GM12878 (cell line): ENCODE results near the gene DBI. TPM values are rescaled to one million over a fixed set of nuclear protein-coding genes. Genes with fewer than 3 reads are reported as not detected.

Source experiments
- ATAC-seq: fragments of 200-7000 bp; cut with Tn5 transposase; 3 replicates; pipeline ENCODE4 v1.9.1; 2020; ENCODE audit warnings: mild to moderate bottlenecking, moderate library complexity
- BruUV-seq: library from RNA; stranded (reverse); fragments of 400-500 nt; replicated peaks from 2 replicates; lab custom pipeline; 2021; lab: Mats Ljungman, UMichigan
- CTCF ChIA-PET: fragments of 300-600 bp; sonication (Branson Sonifier 250); formaldehyde crosslinking; extraction: SDS; loops from one replicate; lab custom pipeline; 2021; ENCODE audit warnings: inconsistent platforms; lab: Yijun Ruan, JAX
- POLR2A ChIA-PET: fragments of 350-600 bp; formaldehyde crosslinking; extraction: SDS; loops from one replicate; lab custom pipeline; 2021; ENCODE audit warnings: inconsistent platforms; lab: Charles Lee
- RAD21 ChIA-PET: fragments of 300-600 bp; sonication (Branson Sonifier 250); formaldehyde crosslinking; loops from one replicate; lab custom pipeline; 2023; ENCODE audit warnings: antibody characterized with exemption; ENCODE audit not compliant: unreplicated experiment; lab: Charles Lee
- SMC1A ChIA-PET: fragments of 300-600 bp; sonication (Branson Sonifier 250); formaldehyde crosslinking; loops from one replicate; lab custom pipeline; 2023; ENCODE audit not compliant: unreplicated experiment, uncharacterized antibody; lab: Charles Lee
- DNase-seq: peaks from one replicate; pipeline ENCODE4 v3.0.0-alpha.2; 2011; ENCODE audit warnings: low read depth, low spot score
- FAIRE-seq: peaks from 3 replicates; lab custom pipeline; 2011; peaks lifted over from hg19 to GRCh38; lab: Jason Lieb, UNC
- H2AFZ ChIP-seq: 2 replicates; pipeline ENCODE4 v1.6.0; 2011; ENCODE audit warnings: low read depth, low read length, control low read depth; ENCODE audit not compliant: control insufficient read depth
- H3K27ac ChIP-seq: 2 replicates; pipeline ENCODE4 v1.5.1; 2011; ENCODE audit warnings: control low read depth; ENCODE audit not compliant: control insufficient read depth, insufficient read depth
- H3K27me3 ChIP-seq, 2 experiments: replicated peaks in 1 of 2; 2 replicates each; pipeline versions ENCODE4 v1.6.0 to v1.6.1; 2011; ENCODE audit warnings: low read length in 1 of 2; ENCODE audit not compliant: control insufficient read depth in 2 of 2, insufficient read depth in 2 of 2
- H3K36me3 ChIP-seq, 2 experiments: 2 replicates each; pipeline ENCODE4 v1.5.1; 2011; ENCODE audit warnings: low read length in 1 of 2; ENCODE audit not compliant: control insufficient read depth in 2 of 2, insufficient read depth in 2 of 2
- H3K4me1 ChIP-seq: 2 replicates; pipeline ENCODE4 v1.6.1; 2011; ENCODE audit warnings: mild to moderate bottlenecking, low read length, moderate library complexity, mixed read lengths; ENCODE audit not compliant: control insufficient read depth, insufficient read depth
- H3K4me2 ChIP-seq: 2 replicates; pipeline ENCODE4 v1.6.0; 2011; ENCODE audit warnings: control low read depth; ENCODE audit not compliant: control insufficient read depth, insufficient read depth
- H3K4me3 ChIP-seq: fragments of 200-600 bp; sonication (generic); 2 replicates; pipeline ENCODE4 v1.5.1; 2016
- H3K79me2 ChIP-seq: 2 replicates; pipeline ENCODE4 v1.6.0; 2011; ENCODE audit warnings: low read length; ENCODE audit not compliant: control insufficient read depth, insufficient read depth
- H3K9ac ChIP-seq: 2 replicates; pipeline ENCODE4 v1.8.0; 2011; ENCODE audit warnings: low read length, control low read depth, mixed read lengths; ENCODE audit not compliant: control insufficient read depth, insufficient read depth
- H3K9me3 ChIP-seq: replicated peaks from 3 replicates; pipeline ENCODE4 v1.5.1; 2011; ENCODE audit warnings: mild to moderate bottlenecking, low read length; ENCODE audit not compliant: control insufficient read depth, insufficient read depth
- H4K20me1 ChIP-seq: 2 replicates; pipeline ENCODE4 v1.6.0; 2011; ENCODE audit not compliant: control insufficient read depth, insufficient read depth
- ASH2L ChIP-seq: fragments of 300-600, 200-600 bp; sonication (generic); IDR thresholded peaks from 2 replicates; pipeline ENCODE4 v1.6.1; 2017; ENCODE audit warnings: low read depth, mild to moderate bottlenecking, borderline replicate concordance
- ATF7 ChIP-seq: fragments of 450-650 bp; IDR thresholded peaks from 2 replicates; pipeline ENCODE4 v1.6.1; 2016; ENCODE audit warnings: low read depth, mild to moderate bottlenecking
- BHLHE40 ChIP-seq, 2 experiments: fragments of 450-650 bp in 1 of 2; IDR thresholded peaks; 2 replicates each; pipeline ENCODE4 v1.6.1; 2011 to 2017; ENCODE audit warnings: low read depth in 2 of 2, borderline replicate concordance in 1 of 2, improper control_type of control experiment in 1 of 2, low read length in 1 of 2, mild to moderate bottlenecking in 1 of 2
- BMI1 ChIP-seq: fragments of 450-650 bp; IDR thresholded peaks from 2 replicates; pipeline ENCODE4 v1.6.1; 2016; ENCODE audit warnings: mild to moderate bottlenecking, moderate library complexity, borderline replicate concordance
- CBX3 ChIP-seq: fragments of 200-600 bp; sonication (generic); IDR thresholded peaks from 2 replicates; pipeline ENCODE4 v1.6.1; 2016; ENCODE audit warnings: low read depth, borderline replicate concordance
- FOXM1 ChIP-seq: IDR thresholded peaks from 2 replicates; pipeline ENCODE4 v1.6.1; 2012; ENCODE audit warnings: low read depth, mild to moderate bottlenecking, inconsistent platforms, low read length, moderate library complexity
- GABPA ChIP-seq: IDR thresholded peaks from 2 replicates; pipeline ENCODE4 v1.6.1; 2014; ENCODE audit warnings: antibody characterized with exemption, low read depth, mild to moderate bottlenecking, inconsistent platforms
- IRF3 ChIP-seq: fragments of 450-650 bp; IDR thresholded peaks from 2 replicates; pipeline ENCODE4 v1.6.1; 2014; ENCODE audit warnings: mild to moderate bottlenecking
- PAX5 ChIP-seq: IDR thresholded peaks from 2 replicates; pipeline ENCODE4 v1.6.1; 2011; ENCODE audit warnings: low read depth, low read length, borderline replicate concordance
- SMAD1 ChIP-seq: fragments of 450-650 bp; IDR thresholded peaks from 2 replicates; pipeline ENCODE4 v1.6.1; 2018; ENCODE audit warnings: mild to moderate bottlenecking, low read depth; ENCODE audit not compliant: partially characterized antibody
- SP1 ChIP-seq: IDR thresholded peaks from one replicate; pipeline ENCODE4 v1.6.1; 2011; ENCODE audit warnings: low read depth, low read length
- ZNF217 ChIP-seq: fragments of 450-650 bp; IDR thresholded peaks from 2 replicates; pipeline ENCODE4 v1.6.1; 2017; ENCODE audit warnings: antibody characterized with exemption, mild to moderate bottlenecking
- ZNF592 ChIP-seq: fragments of 450-650 bp; IDR thresholded peaks from 2 replicates; pipeline ENCODE4 v1.6.1; 2017; ENCODE audit warnings: mild to moderate bottlenecking, moderate library complexity
- ZSCAN29 ChIP-seq: fragments of 450-650 bp; IDR thresholded peaks from 2 replicates; pipeline ENCODE4 v1.6.1; 2017; ENCODE audit warnings: mild to moderate bottlenecking, moderate library complexity
- WGBS: methylation state at CpG from one replicate; pipeline ENCODE4 v1.1.6; 2016; ENCODE audit warnings: low lambda C conversion rate; ENCODE audit not compliant: insufficient replicate concordance, insufficient coverage; ENCODE audit errors: missing lambda C conversion rate; 5-methylcytosine and 5-hydroxymethylcytosine counted together
- in situ Hi-C: fragments of 300-500 bp; cut with MboI; formaldehyde crosslinking; loops from 9 replicates; pipeline ENCODE4 v1.14.3; 2018; ENCODE audit warnings: mixed read lengths
- intact Hi-C: fragments of 100-400 bp; cut with micrococcal nuclease; formaldehyde crosslinking; loops from one replicate; pipeline ENCODE4 v1.14.2; 2022; ENCODE audit not compliant: unreplicated experiment
- polyA plus RNA-seq, 11 experiments: library from polyadenylated mRNA; depleted of rRNA in 4 of 11; unstranded in 6 of 11; stranded (reverse) in 5 of 11; fragments of >200 nt; fragmentation: Nextera tagmentation in 4 of 11; fragmentation: Illumina TruSeq in 1 of 11; extraction: Ambion mirVana in 4 of 11; extraction: Trizol in 1 of 11; gene quantifications; 1 replicate in 1 of 11; 2 replicates in 10 of 11; pipeline versions ENCODE4 v1.2.1 to v1.2.3, GENCODE V29; 2011 to 2016; ENCODE audit warnings: inconsistent platforms in 2 of 11, missing spikeins in 2 of 11, low read depth in 1 of 11
- total RNA-seq, 4 experiments: library from RNA; depleted of rRNA in 3 of 4; stranded (reverse); fragments of >200 nt in 3 of 4; fragmentation: Illumina TruSeq in 1 of 4; extraction: Trizol in 1 of 4; gene quantifications; 2 replicates each; pipeline versions ENCODE4 v1.2.1 to v1.2.3, GENCODE V29; 2013 to 2021

Gene DBI
- total and polyA plus RNA-seq, 10 of the 15 experiments (the other 5 are each of a cell fraction or from before 2014, with no cell fraction given) = 248 to 2,567 (median 943) TPM

GRCh38 chr2:119408221-119408619, 41.4 kb downstream of the DBI start:
- no peaks in the 10 kb centered on the region for H3K36me3 ChIP-seq
- no peak overlapping the region for H3K9ac ChIP-seq
- CTCF ChIA-PET = interaction anchor here (0.7 to 10.3 kb wide), 8 partner anchors 17 to 79 kb away, joined by 3 to 187 read pairs (median 4); no protein-coding TSS in a partner anchor
- no peaks in the 10 kb centered on the region for H3K4me1 ChIP-seq
- in situ Hi-C loops = no loop called here
- peak; percentile 39 for ATAC-seq
- POLR2A ChIA-PET = no interaction called here
- no peak overlapping the region for H3K27ac ChIP-seq
- SMC1A ChIA-PET = interaction anchor here (0.6 to 4.6 kb wide), 3 partner anchors 43 to 523 kb away, joined by 3 to 62 read pairs (median 5); no protein-coding TSS in a partner anchor
- no peak for FAIRE-seq
- no peak overlapping the region for H3K4me2 ChIP-seq
- H2AFZ ChIP-seq = no peak overlapping the region
- RAD21 ChIA-PET = interaction anchor here (1.1 to 7.3 kb wide), 3 partner anchors 28 to 233 kb away, joined by 3 to 75 read pairs (median 5); no protein-coding TSS in a partner anchor
- intact Hi-C loops = loop anchor here (2.0 to 5.0 kb wide), 2 partner anchors 234 to 253 kb away; no protein-coding TSS in a partner anchor
- H3K27me3 ChIP-seq = no peaks in the 10 kb centered on the region
- H4K20me1 ChIP-seq = no peaks in the 10 kb centered on the region
- no peaks in the 10 kb centered on the region for H3K79me2 ChIP-seq
- no peak overlapping the region for H3K4me3 ChIP-seq
- no TSS peak for BruUV-seq
- no peak for DNase-seq
- H3K9me3 ChIP-seq = no peaks in the 10 kb centered on the region
- TF ChIP-seq SP1 = no peak
- TF ChIP-seq BHLHE40 (IDR thresholded peaks at IDR 0.05; ENCODE audit: borderline replicate concordance in 1 of 2, low read depth in 2 of 2, low read length in 1 of 2) = no peak
- no peak for TF ChIP-seq ASH2L
- TF ChIP-seq BMI1 = no peak
- no peak for TF ChIP-seq ZNF217
- TF ChIP-seq ZSCAN29 = no peak
- no peak for TF ChIP-seq IRF3
- no peak for TF ChIP-seq ZNF592
- TF ChIP-seq CBX3 = no peak
- no peak for TF ChIP-seq ATF7
- no peak for TF ChIP-seq SMAD1
- no peak for TF ChIP-seq GABPA
- TF ChIP-seq FOXM1 = no peak
- TF ChIP-seq PAX5 = no peak
- WGBS = 60% methylated on average over 5 of the region's 5 CpGs
